Choroid plexus epithelial cell (primary cell): ENCODE results near the gene BCKDK.

Experiments used
- DNase-seq: peaks from one replicate; pipeline ENCODE4 v3.0.0-alpha.2; 2010; ENCODE audit warnings: low read depth
- H3K4me3 ChIP-seq: 2 replicates; pipeline ENCODE4 v1.5.1; 2011; ENCODE audit warnings: low read depth, mild to moderate bottlenecking, control low read depth, low read length, moderate library complexity
- TF ChIP-seq, protein P1 (sequence below): conservative IDR thresholded peaks from 2 replicates; pipeline ENCODE4 v1.5.1; 2011; ENCODE audit warnings: low read depth, mild to moderate bottlenecking, control low read depth, inconsistent platforms, low read length, moderate library complexity

Gene BCKDK

DNA sequence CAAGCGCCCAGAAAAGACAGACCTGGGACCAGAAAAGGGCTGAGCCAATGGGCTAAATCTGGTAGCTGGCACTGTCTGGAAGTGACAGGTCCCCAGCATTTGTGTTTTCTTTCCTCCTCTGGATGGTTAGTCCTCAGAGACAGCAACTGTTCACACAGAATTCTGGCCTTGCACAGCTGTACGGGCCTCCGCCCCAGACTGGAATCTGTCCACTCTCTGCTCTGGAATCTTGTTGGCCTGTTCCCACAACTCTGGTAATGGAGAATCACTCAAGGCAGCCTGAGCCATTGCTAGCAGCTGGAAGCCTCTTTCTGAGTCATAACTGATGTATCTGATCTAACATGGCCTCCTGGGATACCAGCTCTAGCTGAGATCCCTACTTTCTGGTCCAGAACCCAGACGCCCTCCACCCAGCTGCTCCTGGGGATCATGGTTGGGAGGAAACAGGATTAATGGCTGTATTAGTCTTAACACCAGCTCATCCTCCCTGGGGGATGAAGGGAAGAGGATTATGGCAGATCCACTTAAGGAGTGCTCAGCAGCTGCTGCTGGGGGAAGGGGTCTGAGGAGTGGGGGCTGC lies 43.2 kb upstream of the BCKDK start:
- DNase-seq = peak; percentile 95
- no peak overlapping the region for H3K4me3 ChIP-seq
- TF ChIP-seq, protein P1, sequence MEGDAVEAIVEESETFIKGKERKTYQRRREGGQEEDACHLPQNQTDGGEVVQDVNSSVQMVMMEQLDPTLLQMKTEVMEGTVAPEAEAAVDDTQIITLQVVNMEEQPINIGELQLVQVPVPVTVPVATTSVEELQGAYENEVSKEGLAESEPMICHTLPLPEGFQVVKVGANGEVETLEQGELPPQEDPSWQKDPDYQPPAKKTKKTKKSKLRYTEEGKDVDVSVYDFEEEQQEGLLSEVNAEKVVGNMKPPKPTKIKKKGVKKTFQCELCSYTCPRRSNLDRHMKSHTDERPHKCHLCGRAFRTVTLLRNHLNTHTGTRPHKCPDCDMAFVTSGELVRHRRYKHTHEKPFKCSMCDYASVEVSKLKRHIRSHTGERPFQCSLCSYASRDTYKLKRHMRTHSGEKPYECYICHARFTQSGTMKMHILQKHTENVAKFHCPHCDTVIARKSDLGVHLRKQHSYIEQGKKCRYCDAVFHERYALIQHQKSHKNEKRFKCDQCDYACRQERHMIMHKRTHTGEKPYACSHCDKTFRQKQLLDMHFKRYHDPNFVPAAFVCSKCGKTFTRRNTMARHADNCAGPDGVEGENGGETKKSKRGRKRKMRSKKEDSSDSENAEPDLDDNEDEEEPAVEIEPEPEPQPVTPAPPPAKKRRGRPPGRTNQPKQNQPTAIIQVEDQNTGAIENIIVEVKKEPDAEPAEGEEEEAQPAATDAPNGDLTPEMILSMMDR = no peak

DNA sequence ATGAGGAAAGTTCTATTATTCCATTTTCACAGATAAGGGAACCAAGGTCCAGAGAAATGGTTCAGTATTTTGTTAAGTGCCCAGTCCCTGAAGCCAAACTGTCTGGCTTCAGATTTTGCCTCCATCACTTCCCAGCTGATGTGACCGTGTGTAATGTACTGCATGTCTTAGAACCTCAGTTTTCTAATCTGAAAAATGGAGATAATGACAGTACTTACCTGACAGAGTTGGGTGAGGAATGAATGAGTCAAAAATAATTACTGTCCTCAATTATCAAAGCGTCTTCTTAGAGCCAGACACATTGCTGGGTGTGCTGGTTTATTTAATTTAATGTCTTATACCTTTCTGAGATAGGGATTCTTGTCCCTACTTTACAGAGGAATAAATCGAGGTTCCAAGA lies 40.8 kb upstream of the BCKDK start:
- H3K4me3 ChIP-seq = no peak overlapping the region
- TF ChIP-seq, protein P1 = no peak
- DNase-seq = no peak

DNA sequence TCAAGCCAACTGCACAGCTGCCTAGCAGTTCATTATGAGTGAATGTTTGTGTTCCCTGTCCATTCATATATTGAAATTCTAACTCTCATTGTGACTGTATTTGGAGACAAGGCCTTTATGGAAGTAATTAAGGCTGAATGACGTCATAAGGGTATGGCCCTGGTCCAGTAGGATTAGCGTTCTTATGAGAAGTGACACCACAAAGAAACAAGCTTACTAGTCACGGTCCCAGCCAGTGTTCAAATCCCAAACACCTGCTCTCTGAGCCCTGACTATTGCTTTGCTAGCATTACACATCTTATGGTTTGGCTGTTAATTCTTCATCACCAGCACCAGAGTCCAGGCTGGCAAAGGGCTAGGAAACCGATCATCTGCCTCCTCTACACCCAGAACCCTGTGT lies 36.3 kb upstream of the BCKDK start:
- peak overlapping the region; percentile 97 for H3K4me3 ChIP-seq
- DNase-seq = peak; percentile 35
- TF ChIP-seq, protein P1 = no peak

DNA sequence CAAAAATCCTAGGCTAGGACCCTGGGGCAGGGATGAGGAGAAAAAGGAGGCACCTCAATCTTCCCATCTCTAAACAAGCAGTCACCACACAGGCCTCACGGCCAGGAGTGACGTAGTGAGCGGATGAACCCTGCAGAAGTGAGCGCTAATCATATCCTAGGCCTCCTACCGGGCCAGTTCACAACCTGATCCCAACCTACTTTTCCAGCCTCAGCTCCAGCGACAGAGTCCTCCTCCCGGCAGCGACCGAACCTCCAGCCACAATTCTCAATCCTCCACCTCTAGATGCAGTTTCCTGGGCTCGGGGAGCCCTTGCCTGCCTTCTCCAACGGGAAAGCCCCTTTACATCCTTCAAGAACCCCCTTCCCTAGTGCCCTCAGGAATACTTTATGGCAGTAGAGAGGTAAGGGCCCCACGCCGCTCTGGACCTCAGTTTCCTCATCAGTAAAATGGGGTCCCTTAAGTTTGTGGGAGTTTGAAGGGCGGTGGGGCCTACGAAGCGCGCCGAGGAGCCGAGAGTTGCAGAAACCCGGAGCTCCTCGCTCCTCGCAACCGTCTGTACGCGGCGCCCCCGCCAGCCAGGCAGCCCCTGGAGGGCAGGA lies 35.5 kb upstream of the BCKDK start:
- peak overlapping the region; percentile 97 for H3K4me3 ChIP-seq
- DNase-seq = peak; percentile 50
- TF ChIP-seq, protein P1 = no peak

DNA sequence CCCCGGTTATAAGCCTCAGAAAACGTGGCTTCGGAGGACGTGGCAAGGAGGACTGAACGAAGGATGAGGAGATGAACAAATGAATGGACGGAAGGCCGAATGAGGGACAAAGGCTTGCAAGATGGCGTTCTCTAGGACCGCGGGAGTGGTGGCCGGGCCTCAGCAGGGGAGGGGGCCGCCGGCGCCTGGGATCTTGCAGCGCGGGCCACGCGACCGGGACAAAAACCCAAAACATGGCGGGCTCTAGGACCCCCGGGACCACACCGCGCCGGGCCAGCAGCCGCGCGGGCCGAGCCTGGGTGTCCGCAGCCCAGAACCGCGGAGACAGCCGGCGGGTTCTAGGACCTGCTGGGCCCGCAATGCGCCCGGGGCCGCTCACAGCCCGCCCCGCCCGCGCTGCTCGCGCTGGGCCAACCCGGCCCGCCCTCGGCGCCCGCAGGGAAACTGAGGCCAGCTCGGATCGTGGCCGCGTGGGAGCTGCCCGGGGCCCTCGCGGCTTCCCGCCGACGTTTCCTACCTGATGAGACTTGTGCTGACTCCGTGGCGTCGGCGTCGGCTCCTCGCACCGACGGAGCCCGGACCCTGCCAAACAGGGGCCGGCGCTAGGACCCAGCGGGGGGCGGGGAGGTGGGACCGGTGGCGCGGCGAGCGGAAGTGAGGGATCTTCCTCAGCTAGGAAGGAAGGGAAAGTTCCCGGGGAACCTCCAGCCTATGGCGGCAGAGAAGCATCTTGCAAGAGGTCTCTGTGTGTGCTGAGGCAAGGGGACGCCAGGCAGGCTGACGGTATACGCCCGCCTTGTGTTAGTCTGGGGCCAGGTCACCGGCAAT lies 34.8 kb upstream of the BCKDK start:
- peak; percentile 92 for DNase-seq
- TF ChIP-seq, protein P1 = no peak
- peak overlapping the region; percentile 97 for H3K4me3 ChIP-seq

GRCh38 chr16:31073970-31074813 lies 34.0 kb upstream of the BCKDK start, which contains the start of the genes ZNF646 and ZNF668:
TSS of gene ZNF646 (plus strand) at chr16:31074422. CDS start at chr16:31076325, 1,903 bp downstream.
TSS of gene ZNF668 (minus strand) at chr16:31074240. CDS start at chr16:31064459, 9,781 bp downstream.
- TF ChIP-seq, protein P1 = no peak
- DNase-seq = peak; percentile 100
- H3K4me3 ChIP-seq = peak within 1 kb of the TSS; percentile 97
